G401.6 (cell line): ENCODE data around the gene STK40.

Experiments used
- FAIRE-seq: peaks from 2 replicates; lab custom pipeline; 2012; peaks lifted over from hg19 to GRCh38; lab: Jason Lieb, UNC

The STK40 gene

GRCh38 chr1:36372617-36373016 is 13.1 kb downstream of the STK40 start:
- no peak for FAIRE-seq

DNA sequence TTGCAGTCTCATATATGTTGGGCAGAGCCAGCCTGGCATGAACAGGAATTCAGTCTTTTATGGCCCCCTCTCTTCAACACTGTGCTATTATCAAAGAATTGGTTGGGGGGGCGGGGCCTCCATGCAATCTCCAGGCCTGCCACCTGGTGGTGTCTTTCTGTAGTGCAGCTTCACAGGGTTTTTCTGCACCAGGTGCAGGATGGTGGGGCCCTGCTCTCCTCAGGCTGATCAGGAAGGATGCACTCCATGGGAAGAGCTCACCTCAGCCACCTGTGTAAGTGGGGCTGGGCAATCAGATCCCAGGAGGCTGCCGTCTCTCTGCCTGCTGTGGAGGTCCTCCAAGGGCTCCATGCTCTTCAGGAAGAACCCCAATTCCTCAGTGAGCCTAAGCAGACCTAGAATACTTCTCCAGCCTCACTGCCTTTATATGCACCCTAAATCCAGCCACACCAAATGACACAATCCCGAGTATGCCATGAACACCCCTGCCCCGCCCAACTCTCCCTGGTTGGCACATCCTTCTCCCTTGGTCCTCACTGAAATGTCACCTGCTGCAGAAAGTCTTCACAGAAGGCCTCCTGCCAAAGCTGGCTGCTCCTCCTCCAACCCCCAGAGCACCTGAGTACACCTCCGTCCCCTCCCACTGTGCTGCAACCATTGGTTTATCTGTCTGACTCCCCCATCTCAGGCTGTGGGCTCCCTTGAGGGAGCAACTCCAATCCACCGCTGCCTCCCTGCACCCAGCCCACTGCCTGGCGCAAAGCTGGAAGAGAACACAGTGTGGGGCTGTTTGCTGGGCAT is 16.5 kb downstream of the STK40 start:
- FAIRE-seq, result peak; percentile 72

GRCh38 chr1:36367798-36368197 is 17.9 kb downstream of the STK40 start:
- no peak for FAIRE-seq

DNA sequence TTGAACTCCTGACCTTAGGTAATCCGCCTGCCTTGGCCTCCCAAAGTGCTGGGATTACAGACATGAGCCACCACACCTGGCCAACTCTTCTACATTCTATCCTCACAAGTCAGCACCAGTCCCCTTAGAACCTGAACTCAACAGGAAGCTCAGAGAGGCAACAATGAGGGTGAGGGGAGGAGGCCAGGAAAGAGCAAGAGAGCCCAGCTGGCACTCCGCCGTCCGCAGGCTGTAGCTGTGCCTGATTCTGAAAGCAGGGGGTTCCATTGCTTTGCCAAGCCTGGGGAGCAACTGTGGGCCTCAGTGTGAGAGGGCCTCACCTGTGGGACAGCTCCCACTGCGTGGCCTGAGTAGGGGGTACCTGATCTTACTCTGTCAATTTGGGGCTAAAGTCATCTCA is 18.7 kb downstream of the STK40 start:
- FAIRE-seq, result no peak

GRCh38 chr1:36366091-36366661 is 19.5 kb downstream of the STK40 start:
- no peak for FAIRE-seq

GRCh38 chr1:36365381-36365780 is 20.3 kb downstream of the STK40 start:
- FAIRE-seq, result no peak

- FAIRE-seq, result no peak
Observed at GRCh38 chr1:36359911-36360550, 25.7 kb downstream of the STK40 start.

DNA sequence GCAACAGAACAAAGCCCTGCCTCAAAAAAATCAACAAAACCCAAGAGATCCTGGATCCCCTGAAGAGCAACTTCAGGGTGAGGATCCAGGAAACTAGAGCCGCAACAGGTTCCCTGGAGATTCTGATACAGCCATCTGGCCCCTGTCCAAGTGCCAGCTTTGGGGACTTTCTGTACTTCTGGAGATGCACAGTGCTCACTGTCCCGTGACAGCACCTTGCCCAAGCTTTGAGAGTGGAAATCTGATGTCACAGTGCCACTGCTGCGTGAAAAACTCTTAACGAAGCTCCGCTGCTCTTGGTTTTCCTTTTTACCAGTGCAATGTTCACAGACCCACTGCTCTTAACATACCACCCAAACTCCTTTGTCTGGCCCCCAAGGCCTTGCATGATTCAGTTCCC is 26.3 kb downstream of the STK40 start:
- no peak for FAIRE-seq

GRCh38 chr1:36358514-36359084 is 27.1 kb downstream of the STK40 start:
- no peak for FAIRE-seq

- FAIRE-seq, result no peak
Observed at GRCh38 chr1:36355811-36356210, 29.9 kb downstream of the STK40 start.

GRCh38 chr1:36354486-36354885 is 31.2 kb downstream of the STK40 start:
- no peak for FAIRE-seq

DNA sequence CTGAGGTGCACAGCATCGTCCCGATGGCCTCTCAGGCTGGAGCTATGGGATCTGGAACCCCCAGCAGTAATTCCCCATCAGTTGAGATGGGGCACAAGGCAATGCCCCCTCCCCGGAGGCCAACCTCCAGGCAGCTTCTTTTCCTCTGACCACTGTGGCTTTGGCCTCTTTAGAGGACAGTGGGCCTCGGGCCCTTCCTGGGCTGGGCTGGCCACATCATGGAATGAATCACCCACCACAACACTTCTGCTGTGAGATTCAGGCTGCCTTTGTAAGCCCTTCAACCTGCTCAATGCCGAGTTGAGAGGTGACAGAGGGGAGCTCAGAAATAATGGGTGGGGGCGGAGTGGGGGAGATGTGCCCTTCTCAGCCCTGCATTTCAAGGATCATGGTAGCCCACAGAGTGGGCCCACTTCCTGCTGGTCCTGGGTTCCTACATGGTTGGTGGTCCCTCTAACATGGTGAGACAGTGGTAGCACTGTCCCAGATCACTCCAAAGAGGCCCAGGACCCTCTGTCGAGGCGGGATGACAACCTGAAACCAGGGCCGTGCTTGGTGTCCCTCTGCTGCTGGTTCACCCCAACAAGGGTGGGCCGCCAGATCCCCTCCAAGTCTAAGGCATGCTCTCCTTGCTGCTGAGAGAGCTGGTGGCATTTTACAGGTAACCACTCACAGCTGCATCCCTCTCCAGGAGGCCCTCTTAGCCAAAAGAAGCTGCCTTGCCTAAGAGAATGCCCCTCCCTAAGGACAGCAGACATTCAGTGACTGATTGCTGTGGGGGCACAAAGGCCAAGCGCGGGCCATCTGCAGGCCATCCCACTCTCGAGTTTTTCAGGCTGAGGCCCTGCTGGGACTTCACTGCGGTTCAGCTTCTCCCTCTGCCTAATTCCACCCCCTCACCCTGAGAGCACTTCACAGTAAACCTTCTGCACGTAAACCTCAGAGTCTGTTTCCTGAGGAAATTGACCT is 32.5 kb downstream of the STK40 start:
- no peak for FAIRE-seq

GRCh38 chr1:36352125-36352909 is 33.4 kb downstream of the STK40 start:
- FAIRE-seq, result no peak

GRCh38 chr1:36351227-36351977 is 34.3 kb downstream of the STK40 start:
- FAIRE-seq, result no peak

DNA sequence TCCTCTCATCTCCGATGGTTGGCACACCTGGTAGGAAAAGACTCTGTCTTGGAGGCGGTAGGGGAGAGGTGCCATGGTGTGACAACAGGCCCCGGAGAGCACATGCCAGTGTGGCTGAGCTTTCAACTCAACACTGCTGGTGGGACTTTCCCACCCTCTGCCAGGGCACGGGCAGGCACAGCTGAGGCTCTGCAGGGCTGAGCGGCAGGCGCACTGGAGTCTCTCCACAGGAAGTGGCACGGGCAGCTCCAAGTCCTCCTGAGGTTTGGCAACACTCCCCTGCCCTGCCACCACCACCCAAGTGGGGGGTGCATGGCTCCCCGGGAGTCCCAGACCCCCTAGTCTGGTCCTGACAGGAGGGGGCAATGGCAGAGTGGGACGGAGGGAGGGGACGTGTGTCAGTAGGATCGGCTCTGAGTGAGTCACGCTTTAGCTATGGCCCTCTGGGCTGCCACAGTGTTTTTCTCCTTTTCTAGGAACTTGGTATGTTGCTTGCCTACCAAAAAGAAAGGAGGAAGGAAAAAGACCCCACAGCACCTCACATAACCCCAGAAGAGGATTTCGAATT is 35.0 kb downstream of the STK40 start:
- no peak for FAIRE-seq

- no peak for FAIRE-seq
Observed at GRCh38 chr1:36349839-36350238, 35.9 kb downstream of the STK40 start.

DNA sequence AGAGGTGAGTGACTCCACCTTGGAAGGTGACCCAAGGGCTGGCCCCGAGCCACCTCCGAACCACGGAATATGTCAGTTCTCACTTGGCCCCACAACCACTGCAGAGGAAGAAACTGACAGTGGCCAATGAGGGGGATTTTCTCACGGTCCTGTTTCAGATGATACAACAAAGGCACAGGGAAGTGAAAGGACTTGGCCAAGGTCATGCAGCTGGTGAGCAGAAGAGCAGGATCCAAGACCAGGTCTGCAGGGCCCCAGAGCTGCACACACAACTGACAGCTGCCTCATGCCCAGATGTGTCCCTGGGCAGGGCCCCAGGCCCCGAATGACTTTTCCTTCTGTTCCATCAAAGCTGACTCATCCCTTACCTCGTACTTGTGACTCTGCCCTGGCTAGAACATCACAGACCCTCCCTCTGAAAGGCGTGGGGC is 36.5 kb downstream of the STK40 start:
- FAIRE-seq, result no peak

GRCh38 chr1:36346741-36347370 is 38.9 kb downstream of the STK40 start:
- FAIRE-seq, result no peak

GRCh38 chr1:36345353-36345752 is 40.4 kb downstream of the STK40 start:
- no peak for FAIRE-seq

DNA sequence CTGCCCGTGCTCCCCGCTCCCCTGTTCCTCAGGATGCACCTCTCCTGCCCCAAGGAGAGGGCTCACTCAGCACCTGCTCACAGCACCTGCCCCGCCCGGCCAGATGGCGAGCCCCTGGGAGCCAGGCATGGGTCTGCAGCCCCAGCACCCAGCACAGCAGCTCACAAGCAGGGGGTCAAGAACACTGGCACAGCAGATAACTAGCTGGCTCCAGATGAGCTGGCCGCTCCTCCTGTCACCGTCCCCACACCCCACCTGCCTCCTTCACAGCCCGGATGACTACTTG is 41.4 kb downstream of the STK40 start:
- FAIRE-seq, result no peak
